Fibroblast of upper back skin (primary cell): ENCODE data around the gene SYTL3.

ENCODE experiments used
- DNase-seq: peaks from one replicate; pipeline ENCODE4 v3.0.0-alpha.2; 2013

Gene SYTL3

DNA sequence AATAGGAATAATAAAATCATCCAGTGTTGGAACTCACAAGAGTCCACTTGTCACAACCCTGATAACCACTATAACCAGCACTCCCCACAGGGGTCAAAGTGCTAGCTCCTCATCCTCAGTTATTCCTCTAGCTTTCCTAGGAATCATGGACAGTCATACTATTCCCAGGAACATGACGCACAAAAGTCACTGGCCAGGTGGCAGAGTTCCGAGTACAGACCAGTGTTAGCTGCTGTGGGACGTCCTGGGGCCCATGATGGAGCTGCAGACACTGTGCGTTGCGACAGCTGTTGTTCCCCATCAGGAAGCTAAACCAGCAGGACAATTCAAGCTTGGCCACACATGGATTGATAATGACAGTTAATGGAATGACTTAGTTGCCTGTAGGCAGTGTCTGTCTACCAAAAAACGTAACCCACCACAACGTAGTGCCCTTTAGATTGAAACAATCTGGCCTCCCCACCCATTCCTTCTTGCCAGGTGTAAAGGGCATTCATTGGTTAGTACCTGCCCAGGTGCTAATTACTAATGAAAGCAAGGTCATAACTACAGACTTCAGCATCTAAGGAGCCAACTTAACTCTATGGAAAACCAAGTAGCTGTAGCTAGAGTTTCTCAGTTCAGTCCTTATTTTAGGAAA, 151.9 kb downstream of the SYTL3 start:
- no peak for DNase-seq

DNA sequence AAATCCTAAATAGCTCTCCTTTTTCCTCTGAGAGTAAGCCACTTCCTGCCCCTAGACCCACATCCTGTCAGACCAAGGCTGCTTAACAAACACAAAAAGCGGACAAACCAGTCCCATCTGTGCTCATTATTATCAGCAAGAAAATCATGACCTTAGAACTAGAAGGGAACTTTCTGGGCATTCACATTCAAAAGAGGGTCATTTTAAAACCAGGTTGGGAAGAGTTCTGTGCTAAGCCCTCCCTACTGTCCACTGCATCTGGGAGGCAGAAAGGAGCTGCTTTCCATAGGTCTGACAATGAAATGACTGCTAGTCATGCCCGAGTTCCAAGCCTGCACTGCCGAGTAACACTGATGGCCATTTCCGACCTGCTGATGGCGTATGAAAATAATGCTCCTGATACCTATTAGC, 153.9 kb downstream of the SYTL3 start:
- DNase-seq, result peak; percentile 34

DNA sequence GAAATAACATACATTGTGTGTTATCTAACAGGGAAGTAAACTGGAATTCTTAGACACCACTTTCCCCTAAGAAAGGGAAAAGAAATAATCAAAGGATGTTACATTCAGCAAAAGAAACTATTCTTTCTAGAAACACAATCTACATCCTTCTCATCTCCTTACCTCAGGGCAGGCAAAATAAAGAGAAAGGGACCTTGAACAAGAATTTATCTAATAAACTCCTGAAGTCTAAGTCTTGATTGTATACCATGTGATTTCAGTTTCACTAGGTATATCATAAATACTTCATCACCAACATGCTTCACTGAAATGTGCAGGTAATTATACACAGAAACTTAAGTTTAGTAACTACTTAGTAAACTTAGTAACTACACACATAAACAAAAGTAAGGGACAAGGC, 154.4 kb downstream of the SYTL3 start:
- DNase-seq, result no peak

DNA sequence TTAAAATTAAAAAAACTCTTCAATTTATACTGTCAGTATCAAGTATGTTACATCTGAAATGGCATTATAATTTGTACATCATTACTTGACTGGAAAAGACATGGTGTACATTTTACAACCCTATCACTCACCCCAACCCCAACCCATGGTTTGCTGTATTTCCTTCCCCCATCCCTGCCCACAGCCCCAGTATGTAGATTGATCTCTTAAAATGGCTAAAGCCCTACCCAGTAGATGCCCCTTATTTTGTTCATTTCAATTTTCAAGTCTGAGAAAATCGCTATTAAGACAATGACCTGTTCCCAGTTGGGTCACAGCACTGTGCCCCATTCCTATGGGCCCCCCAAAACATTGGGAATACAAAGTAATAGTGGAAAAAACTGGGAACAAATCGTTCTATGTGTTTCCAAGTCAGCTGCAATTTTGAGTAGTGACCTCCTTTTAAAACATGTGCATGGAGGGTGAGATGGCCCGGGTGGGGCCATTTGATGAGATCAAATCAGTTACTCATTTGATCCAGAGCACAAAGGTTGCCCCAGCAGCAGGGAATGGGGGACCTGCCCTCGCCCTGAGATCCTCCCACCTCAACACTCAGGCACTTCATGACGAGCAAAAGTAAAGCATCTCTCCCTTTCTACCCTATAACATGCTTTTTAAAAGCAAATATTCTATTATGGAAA, 156.0 kb downstream of the SYTL3 start:
- no peak for DNase-seq

DNA sequence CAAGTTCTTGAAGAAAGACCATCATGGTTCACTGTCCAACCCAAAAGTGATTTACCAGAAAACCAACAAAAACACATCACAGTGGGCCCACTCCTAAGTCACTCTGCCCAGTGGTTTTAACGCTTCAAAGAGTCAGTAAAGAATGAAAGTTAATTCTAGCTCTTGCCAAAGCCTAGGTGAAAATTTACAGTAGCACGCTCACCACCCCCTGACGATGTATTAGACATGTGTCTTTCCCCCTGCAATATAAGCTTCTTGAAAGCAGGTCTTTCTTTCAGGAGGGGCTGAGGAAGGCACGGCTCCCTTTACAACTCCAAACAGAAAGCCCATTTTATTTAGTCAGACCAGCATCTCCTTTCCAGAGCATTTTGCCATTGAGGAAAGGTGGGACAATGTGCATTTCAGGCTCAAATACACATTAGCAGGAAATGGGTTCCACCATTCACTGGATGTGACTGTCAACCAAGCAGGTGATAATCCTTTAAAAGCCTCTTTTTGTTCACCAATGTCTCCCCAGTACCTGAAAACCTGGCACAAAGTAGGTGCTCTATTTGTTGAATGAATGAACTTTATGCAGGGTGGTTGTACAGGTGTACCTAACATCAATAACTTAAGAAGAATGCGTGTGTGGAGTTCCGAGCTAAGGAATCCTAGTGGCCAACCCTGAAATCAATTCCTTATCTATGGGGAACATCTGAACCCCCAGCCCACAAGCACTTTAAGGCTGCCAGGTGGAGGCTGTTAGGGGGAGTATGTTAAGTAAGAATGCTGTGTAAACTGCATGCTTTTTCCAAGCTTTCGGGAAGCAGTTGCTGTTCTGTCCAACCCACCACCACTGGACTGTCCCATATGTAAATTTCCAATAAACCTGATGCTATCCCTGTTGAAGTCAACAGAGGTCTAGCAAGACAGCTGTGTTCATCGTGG, 157.9 kb downstream of the SYTL3 start:
- DNase-seq, result no peak

DNA sequence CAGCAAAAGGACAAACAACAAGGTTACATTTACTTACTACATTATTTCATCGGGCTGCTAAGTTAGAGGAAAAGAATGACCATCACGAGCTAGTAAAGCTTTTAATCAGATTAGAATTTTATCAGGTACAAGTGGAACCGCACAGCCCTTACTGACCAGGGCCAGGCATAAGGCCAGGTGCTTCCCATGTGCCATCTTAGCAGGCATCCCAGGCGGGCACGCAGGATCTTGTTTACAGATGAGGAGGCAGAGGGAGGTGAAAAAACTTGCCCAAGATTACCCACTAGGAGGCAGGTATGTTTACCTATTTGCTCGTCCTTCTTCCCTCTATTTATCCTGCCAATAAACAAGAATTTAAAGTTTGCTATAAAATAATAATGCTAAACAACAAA, 158.6 kb downstream of the SYTL3 start:
- DNase-seq, result no peak

DNA sequence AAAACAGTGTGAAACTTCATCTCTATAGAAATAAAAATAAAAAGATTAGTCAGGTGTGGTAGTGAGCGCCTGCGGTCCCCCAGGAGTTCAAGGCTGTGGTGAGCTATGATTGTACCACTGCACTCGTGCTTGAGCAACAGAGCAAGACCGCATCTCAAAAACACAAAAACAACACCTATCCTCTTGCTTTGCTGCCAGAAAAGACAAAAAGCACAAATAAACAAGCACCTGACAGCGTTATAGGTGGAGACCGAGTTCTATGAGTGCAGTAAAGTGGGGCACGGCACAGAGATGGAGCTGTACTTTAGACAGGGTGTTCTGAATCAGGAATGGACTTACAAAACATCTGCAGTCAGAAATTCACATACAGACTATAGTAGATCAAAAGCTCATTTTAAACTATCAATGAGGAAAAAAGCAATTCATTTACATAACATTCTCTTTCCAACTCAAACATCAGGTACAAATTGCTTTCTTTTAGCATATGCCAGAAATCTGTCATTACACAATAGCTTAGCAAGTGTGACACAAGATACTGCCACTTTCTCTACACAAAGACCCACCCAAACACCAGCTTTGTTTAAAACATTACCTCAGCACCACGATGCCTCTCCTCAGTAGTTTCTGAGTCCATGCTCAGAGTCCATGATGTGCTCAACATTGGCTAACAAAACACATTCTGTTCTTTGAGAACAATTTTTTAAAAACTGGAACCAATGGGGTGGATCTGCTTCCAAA, 159.3 kb downstream of the SYTL3 start:
- DNase-seq, result no peak

DNA sequence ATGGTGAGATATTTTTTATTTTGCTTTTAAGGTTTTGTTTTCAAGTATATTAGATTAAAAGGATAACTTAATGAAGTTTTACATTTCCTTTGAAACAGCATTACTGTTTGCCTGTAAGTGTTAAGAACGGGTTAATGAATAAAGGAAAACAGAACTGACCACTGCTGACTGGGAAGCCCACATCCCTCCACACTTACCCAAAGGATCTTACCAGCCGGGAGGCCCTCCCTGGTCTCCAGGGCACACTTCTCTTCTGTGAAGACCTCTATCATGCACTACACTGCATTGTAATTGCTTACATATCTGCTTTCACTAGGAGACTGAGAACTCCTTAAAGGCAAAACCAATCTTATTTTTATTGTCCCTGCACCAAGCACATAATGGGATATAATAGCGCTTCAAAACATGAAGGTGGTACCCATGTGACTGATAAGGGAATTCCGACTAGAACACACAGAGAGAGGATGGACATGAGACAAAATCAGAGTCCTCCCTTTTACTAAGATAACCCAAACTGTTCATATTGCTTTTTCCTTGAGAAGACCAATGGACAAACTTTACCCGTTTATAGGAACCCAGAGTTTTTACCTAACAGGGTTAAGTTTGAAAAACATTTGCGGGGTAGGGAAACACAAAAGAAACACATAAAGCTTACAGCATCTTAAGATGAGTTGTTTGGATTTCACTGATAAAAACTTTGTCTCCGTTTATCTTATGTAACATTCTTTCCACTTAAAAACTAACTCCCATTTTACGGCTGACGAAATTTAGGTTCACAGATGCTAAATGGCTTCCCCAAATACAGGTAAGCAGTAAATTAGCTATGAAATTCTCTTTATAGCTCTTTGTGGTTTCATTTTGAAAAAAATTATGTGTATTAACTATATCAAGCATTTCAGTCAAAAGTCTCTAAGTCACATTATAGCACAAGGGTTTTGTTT, 160.6 kb downstream of the SYTL3 start:
- no peak for DNase-seq

DNA sequence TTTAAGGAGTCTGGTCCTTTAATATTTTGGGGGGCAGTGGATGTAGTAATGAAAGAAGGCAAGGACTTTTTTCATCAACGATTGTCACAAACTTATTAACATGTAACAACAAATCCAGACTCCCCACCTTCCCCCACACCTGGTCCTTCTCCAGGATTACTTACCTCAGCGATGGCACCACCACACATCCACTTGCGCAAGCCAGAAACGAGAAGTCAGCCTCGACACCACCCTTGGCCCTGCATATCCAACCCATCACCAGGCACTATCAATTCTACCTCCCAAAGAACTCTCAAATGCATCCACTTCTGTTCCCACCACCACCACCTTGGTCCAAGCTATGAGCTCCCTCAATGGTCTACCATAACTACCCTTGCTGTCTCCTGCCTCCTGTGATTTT, 162.8 kb downstream of the SYTL3 start:
- DNase-seq, result no peak

DNA sequence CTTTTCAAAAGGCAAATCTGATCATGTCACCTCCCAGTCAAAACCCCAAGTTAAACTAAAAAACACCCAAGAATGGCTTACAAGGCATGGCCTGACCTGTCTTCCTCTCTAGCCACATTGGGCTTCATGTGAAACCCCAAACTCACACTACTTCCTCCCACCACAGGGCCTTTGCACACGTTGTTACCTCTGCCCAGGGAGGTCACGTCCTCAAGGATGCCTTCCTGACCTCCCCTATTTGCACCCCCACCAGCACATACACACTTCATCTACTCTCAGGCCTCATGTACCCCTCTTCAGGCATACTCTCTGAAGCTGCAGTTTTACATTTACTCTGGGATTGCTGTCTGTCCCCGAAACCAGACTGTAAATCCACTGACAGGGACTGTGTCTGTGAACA, 163.2 kb downstream of the SYTL3 start:
- no peak for DNase-seq
